Measurements from ENCODE around the gene PJA2.

Gene PJA2

DNA sequence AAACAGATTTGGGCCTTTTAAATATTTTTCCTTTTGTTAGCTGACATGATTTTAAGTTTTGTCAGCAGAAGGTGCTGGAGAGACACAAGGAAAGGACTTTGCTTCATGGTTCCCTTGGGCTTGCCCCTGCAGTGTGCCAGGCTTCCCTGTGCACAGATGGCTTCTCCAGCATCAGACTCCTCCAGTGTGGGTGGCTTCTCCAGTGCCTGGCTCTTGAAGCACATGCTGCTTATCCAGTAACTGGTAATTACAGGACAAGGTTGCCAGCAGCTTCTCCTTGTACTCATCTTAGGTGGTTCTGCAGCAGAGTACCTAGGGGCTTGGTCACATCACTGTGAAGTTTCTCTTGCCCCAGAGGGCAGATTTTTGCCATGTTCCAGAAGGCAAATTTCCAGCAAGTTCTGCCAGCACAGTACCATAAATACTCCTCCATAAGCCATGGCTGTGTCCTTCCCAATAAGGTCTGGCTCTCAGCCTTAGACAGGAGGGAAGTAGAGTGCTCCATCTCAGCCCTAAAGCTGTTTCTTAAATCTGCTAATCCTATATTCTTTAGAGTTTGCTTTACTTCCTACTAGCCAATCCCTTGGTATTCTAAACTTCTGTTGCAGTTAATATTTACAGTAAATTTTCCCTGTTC is 62.4 kb downstream of the PJA2 start:
- no peak for DNase-seq

DNA sequence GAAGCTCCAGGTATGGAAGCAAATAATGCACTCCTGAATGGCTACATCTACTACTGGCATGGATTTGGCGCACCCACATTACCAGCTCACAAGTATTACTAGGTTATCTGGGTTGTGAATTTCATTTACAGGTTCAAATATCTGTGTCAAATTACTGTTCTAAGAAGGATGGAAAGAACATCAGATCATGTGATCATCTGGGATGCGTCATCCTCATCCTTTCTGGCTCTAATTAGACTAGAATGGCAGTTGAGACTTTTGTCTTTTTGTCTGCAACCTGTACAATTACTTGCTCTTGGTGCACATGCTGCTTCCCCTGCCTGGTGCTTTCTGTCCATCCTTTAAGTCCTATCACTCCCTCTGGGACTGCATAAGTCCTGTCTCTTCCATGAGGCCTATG is 64.1 kb downstream of the PJA2 start:
- DNase-seq: no peak

DNA sequence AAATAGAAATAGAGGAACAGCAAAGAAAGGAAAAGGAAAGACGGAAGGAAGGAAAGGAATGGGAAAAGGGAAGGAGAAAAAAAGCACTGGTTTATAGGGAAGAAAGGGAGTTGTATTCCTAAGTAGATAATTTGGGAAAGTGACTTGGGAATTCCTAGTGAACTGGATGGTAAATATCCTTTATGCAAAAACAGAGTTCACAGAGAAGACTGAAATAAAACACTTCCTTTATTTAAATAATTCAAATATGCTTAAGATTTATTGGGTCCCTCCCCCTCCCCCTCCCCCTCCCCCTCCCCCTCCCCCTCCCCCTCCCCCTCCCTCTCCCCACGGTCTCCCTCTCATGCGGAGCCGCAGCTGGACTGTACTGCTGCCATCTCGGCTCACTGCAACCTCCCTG is 69.4 kb downstream of the PJA2 start:
- no peak for DNase-seq

DNA sequence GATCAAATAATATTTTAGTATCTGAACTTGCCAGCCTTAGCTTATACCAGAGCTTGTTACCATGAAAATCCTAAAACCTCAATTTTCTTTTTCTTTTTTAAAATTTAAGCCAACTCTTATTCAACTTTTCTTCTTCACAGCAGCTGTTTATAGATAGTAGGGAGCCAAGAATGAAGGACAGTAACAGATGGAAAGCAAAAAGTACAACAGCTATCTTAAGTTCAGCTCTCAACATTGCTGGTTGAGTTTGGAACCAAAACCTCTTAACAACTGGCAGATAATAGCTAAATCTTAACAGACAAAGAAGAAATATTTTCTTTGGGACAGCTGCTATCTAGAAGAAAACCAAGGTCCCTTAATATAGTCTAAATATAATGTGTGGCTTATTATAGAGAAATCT is 74.7 kb downstream of the PJA2 start:
- no peak for DNase-seq

DNA sequence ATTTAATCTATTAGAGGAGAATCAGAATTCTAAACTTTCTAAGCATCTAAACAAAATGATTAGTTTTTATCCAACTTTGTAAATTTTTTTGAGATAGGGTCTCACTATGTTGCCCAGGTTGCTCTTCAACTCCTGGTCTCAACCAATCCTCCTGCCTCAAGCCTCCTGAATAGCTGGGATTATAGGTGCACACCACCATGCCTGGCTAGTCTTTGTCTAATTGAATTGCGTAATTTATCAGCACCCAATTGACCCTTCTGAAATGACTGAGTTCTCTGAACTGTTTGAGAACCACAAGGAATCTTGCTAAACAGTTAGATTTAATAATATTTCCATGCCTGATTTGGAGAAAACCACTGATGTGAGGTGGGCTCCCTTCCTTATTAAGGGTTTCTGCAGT is 75.7 kb downstream of the PJA2 start:
- no peak for DNase-seq

DNA sequence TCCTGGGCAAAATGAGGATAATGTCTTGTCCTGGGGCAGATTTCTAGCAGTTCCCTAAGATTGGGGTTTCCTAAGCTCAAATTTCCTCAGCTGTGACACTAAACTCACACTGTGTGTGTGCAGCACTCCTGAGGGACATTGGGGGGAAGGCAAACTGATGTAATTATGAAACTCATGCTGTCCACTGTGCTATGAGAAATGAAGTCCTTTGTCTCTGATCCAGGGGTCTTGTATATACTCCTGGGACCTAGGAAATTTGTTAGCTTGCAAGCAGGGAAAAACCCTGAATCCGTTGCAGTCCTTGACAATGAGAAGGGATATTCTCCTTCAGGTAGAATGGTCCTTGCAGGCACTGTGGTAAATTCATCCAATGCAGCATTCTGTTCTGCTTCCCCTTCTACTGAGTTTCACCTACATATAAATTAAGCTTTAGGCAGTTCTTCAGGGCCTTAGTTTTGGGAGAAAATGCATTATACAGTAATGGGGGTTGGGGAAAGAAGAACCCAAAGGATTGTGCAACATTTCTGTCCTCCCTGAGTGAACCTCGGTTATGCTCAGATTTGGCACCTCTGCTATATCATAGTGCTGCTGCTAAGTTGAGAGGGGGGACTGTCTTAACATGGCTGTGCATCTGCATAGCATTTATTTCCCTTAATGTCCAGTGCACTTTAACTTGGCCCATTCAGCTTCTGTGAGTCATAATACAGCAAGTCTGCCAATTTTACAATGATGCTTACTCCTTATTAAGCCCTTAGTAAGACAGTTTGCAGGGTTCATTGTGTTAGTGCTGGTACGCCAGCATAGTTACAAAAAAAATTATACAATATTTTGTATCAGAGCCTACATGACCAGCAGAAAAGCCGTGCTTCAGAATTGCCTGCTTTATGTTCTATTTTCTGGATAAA is 80.2 kb downstream of the PJA2 start:
- no peak for DNase-seq

DNA sequence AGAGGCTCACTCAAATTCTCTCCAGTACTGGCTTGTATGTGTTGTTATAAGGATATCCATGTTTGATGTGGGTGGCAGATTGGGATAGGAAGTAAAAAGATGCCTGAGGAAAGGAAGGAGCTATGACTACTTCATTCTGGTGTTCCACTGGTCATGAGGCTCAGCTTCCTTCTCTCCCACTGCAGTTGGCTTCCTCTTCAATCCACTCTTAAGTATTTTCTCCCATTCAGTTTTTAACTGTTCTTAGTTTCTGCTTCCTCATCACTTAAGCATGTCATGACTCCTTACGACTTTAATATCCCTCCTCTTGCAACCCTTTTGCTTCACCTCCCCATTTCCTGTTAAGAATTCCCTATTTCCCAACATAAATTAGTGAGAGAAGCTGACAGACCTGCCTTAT is 81.1 kb downstream of the PJA2 start:
- DNase-seq: no peak

DNA sequence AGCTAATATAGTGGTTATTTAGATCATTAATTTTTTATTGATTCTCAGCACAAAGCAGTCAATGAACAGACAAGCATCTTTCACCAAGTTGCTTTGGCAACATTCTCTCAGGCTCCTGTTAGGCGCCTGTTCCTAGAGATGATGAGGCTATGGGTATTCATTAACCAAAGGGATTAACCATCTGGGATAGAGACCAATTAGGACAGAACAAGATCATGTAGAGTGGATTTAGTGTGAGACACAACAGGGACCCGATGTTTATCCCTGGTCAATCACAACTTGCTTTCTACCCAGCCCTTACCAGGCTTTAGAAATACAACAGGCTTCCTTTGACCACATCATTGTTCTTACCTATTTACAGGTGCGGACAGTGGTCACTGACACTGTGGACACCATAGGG is 82.2 kb downstream of the PJA2 start:
- DNase-seq: no peak

DNA sequence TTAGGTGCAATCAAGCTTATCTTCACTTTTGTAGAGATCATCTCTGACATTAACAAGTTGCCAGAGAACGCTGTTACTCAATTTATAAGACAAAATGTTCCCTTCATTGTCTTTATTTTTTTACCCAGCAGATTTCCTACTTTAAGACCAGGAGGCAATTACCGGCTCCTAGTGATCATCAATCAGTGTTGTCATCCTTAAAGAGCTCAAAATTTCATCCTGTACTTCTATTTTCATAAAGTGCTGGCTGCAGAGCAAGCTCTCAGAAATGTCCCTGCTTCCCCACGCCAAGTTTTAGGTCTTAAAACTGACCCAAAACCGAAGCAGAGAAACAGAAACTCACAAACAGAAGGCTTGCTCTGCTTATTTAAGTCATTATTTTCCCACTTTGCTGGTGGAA is 82.9 kb downstream of the PJA2 start:
- DNase-seq: no peak

DNA sequence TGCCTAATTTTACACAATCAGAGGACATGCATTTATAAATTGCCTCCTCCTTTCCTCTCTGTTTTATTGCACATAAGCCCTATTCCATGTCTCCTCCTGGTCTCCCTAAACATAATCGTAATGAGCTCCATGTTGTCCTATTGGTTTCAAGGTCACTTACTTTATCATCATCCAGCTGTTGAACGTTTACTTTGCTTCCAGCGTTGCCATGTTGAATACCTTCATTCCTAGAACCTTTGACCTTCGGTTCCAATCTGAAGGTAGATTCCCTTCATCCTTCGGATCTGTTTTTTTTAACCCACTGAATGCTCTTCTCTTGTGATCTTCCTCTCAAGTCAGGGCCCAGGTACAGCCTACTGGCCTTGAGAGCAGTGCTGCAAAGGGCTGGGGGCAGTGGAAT is 84.3 kb downstream of the PJA2 start:
- no peak for DNase-seq

DNA sequence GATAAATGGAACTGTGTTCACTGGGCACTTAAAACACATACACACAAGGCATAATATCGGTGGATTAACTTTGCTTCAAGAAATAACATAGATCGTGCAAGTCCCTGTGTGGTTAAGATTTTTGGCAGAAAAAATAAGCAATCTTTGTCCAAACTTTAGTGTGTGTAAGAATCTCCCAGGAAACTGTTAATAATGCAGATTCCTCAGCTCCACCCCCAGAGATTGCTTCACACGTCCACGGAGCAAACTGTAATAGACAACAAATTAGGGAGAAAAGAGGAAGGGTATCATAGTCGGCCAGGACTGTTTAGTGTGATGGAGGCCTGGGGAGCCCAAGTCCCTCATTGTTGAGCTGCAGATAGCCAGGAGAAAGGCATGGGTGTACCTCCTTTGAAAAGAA is 84.8 kb downstream of the PJA2 start:
- DNase-seq: no peak

DNA sequence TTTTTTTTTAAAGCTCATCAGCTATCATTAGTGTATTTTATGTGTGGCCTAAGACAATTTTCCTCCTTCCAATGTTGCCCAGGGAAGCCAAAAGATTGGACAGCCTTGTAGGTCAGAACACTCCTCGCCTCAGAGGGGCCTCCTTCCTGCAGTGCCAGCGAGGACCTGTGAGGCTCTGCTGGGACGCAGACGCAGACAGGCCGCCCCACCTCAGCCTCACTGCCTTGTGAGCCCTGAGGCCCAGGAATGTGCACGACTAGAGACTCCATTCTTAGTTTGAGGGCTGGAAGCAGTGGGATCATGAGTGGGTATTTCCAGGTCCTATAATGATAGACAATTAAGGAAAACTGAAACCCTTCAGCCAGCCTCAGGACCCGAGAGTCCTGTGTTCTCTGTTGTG is 85.4 kb downstream of the PJA2 start:
- DNase-seq: no peak

DNA sequence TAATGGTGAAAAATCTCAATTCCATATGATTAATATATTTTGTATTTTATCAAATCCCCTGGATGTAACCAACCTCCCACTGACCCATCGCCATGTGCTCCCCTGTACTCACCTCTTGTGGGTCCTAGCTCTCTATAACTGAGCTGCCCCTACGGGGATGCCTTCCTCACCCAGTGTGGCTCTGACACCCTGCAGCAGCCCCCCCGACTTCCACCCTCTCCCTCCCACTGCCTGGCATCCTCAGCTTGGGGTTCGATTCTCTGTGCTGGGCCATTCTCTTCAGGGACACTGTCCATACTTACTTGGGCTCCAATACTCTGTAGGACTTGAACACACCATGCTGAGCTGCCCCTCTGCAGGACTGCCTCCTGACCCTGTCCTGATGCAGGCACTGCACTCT is 87.1 kb downstream of the PJA2 start:
- DNase-seq: no peak

DNA sequence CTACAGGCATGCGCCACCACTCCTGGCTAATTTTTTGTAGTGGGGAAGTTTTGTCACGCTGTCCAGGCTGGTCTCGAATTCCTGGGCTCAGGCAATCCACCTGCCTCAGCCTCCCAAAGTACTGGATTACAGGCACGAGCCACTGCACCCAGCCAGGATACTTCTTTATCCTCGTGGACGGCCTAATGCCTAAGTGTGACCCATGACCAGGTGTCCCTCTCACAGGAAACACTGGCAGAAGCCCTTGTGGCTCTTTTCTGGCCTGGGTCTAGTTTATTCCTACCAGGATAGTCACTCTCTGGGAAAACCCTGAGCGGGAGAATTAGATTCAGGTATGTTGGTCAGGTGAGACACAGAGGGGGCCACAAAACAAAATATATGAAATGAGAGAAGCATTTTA is 90.4 kb downstream of the PJA2 start:
- no peak for DNase-seq

DNA sequence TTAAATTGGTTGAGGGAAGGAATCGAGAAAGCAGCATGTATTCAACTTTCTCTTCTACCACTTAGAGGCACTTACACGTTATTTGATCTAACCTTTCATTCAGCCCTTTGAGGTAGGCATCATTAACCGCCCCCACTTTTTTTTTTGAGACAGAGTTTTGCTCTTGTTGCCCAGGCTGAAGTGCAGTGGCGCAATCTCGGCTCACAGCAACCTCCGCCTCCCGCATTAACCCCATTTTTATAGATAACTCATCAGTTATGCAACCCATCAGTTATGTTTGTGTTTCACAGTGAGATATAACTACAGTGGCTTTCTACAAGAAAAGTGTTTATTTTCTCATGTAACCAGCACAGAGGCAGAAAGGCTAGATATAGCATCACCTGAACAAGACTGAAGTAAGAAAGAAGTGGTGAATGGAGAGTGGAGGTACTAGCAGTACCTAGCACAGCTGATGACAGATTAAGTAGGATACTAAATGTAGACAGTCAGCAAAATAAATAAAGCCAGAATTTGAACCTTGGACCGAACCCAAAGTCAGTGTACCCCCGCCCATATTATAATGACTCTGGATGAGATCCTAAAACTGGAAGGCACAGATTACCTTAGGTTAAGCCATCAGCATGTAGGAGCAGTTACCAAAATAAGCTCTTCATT is 91.2 kb downstream of the PJA2 start:
- DNase-seq: no peak

DNA sequence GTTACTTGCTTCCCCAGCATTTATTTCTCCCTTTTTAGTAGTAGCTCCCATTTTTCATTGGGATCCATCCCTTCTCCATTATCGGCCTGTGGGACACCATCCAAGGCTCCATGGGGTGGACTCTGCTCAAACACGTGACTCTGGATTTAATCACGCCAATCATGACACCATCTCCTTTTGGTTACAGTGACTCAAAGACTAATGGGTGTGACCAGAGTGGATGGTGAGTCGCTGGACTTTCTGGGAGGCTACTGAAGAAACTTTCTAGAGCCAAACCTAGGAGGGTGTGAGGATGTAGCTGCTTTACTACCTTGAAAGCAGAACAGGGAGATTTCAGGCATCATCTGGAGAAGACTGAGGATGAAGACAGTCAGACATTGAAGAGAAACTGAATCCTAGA is 93.1 kb downstream of the PJA2 start:
- DNase-seq: no peak

DNA sequence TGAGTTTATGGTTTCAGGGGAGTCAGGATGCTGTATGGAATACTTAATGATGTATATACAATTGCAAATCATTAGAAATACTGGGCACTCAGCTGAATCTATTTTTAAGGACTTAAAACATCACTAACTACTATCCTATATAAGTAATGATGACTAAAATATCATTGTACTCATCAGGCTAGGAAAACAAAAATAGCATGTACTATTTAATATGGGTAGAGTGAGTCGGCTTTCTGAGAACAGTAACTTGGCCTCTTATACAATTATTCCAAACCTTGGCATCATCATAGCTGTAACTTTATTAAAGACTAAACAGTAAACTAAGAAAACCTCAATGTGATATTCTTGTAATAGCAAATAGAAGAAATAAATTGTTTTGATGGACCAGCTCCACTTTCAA is 94.5 kb downstream of the PJA2 start:
- DNase-seq: no peak

DNA sequence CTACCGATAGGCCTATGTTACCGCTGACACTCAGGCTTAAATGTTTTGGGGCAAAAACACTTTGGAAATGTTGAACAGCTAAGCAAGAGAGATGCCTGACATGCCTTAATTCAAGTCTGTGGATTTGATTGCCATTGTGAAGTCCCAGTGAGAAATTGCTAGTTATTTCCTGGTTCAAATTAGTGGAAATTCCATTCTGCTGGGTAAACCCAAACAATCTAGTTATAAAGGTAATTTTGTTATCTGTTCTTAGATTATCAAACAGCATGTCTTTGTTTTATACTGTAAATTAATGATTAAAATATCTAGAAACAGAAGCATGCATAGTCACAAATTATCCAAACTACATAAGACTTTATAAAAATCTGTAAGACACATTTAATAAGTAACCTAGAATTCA is 96.6 kb downstream of the PJA2 start:
- no peak for DNase-seq

DNA sequence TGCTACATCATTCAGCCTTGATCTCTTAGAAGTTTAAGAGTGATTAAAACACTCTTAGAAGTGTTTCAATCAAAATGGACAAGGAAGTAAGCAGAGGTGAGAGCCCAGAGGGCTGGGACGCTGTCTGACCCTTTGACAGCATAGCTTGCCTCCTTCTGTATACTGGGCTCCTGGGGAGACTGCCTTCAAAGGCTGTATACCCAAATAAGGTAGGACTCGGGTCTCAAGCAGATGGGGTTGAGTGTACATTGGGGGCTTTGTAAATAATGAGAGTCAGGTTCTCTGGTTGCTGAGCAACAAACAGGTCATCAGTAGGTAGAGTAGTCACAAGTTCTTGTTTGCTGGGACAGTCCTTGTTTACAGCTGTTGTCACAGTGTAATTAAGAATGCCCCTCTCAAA is 97.1 kb downstream of the PJA2 start:
- DNase-seq: no peak

DNA sequence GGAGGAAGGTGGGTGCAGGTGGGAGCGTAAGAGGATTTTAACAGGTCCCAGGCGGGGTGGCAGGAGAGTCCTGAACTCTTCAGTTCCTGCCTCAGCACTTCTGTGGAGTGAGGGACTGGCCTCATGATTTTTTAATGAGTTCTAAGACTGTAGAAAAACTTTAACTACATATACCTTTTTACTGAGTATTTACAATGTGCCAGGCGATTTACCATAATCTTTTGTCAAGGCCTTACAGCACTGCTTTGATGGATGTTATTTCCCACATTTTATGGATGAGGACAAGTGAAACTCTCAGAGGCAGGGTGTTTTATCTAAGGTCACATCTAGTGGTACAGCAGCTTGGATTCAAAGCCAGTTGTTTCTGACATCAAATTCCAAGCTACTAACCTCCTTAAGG is 99.5 kb downstream of the PJA2 start:
- no peak for DNase-seq

DNA sequence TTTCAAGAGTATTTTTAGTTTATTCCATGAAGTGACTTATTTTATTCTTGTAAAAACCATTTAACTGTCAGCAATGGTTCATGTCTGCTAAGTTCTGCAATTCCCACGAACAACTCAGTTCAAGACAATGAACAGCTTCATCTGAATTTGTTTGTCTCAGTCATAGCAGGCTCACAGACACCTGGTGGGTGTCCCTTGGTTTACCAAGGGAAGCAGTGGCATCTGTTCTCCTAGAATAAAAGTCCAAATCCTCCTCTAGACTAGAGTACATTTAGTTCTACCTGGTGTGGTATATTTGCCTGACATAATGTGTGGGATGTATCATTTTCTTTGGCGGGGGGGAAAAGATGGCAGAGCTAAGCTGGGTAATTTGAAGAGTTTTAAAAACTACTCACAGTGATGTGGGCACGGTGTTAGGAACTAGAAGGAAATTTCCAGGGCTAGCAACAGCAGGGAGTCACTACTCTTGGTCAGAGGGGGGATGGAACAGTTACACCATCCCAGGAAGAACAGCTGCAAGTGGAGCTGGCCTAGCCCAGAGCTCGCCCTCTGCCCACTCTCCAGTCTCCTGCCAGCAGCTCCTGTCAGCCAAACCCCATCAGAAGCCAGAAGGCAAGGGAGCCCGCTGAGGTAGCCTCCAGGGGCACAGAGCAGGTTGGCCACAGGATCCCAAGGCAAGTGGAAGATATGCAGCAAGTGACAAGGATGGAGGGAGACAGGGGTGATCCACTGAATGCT is 100.3 kb downstream of the PJA2 start:
- DNase-seq: no peak

DNA sequence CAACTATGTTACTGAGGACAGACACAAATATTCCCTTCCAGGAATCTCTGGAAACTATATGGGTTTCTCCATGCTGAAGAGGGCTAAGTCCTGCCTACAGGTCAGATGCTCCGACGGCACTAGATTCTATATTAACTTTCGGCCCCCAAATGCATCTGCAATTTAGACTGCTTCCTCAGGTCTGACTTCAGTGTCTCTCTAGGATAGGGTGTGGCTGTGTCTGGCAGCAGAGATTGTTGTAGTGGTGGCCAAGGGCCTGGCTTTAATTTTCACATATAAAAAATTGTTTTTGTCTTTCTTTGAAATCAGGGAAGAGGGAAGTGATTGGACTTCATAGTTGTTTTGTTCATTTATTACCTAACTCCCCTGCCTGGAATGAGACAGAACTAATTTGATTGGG is 101.8 kb downstream of the PJA2 start:
- no peak for DNase-seq

DNA sequence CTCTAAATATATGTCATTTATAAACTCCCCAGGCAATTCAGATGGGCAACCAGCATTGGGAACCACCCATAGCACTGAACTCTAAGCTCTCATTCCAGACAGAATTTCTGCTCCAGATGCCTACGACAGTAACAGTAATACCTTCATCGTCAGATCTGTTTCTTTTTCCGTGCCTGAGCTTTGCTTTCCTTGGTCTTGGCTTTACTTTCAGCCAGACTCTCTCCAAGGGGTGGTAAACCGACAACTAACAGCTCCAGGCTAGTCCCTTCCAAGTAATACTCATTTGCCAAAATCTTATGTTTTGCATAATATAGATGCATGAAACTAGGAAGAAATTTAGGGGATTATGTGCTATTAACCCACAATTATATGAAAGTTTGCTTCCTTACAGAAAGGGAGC is 102.3 kb downstream of the PJA2 start:
- DNase-seq: no peak

DNA sequence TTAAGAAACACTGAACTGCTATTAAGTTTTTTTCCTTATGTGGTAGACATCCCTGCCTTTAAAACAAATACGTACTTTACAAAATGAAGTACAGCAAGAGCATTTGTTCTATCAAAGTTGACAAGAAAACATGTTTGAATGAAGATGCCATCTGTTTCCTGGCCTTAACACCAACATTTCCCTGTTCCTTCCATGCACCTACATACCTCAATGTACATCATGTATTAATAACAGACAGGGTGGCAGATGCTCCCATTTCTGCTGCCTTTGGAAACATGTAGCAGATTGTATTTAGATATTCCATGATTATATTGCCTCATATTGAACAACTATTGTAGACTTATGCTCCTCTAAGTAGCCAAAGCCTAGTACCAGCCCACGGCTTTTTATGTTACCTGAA is 104.4 kb downstream of the PJA2 start:
- no peak for DNase-seq

All from amniotic stem cell (primary cell).